HG03565 (cell line): ENCODE data around the gene MX2.
"Not testable (repeated sequence)": the region's sequence is repeated elsewhere in the genome, so short reads cannot be mapped to it uniquely, and the experiment has no call there.

Experiments
- ATAC-seq: cut with Tn5 transposase; IDR thresholded peaks from one replicate; pipeline ENCODE4 v1.9.1; 2021; ENCODE audit warnings: mild to moderate bottlenecking, moderate library complexity; ENCODE audit not compliant: unreplicated experiment

Gene MX2, protein sequence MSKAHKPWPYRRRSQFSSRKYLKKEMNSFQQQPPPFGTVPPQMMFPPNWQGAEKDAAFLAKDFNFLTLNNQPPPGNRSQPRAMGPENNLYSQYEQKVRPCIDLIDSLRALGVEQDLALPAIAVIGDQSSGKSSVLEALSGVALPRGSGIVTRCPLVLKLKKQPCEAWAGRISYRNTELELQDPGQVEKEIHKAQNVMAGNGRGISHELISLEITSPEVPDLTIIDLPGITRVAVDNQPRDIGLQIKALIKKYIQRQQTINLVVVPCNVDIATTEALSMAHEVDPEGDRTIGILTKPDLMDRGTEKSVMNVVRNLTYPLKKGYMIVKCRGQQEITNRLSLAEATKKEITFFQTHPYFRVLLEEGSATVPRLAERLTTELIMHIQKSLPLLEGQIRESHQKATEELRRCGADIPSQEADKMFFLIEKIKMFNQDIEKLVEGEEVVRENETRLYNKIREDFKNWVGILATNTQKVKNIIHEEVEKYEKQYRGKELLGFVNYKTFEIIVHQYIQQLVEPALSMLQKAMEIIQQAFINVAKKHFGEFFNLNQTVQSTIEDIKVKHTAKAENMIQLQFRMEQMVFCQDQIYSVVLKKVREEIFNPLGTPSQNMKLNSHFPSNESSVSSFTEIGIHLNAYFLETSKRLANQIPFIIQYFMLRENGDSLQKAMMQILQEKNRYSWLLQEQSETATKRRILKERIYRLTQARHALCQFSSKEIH

DNA sequence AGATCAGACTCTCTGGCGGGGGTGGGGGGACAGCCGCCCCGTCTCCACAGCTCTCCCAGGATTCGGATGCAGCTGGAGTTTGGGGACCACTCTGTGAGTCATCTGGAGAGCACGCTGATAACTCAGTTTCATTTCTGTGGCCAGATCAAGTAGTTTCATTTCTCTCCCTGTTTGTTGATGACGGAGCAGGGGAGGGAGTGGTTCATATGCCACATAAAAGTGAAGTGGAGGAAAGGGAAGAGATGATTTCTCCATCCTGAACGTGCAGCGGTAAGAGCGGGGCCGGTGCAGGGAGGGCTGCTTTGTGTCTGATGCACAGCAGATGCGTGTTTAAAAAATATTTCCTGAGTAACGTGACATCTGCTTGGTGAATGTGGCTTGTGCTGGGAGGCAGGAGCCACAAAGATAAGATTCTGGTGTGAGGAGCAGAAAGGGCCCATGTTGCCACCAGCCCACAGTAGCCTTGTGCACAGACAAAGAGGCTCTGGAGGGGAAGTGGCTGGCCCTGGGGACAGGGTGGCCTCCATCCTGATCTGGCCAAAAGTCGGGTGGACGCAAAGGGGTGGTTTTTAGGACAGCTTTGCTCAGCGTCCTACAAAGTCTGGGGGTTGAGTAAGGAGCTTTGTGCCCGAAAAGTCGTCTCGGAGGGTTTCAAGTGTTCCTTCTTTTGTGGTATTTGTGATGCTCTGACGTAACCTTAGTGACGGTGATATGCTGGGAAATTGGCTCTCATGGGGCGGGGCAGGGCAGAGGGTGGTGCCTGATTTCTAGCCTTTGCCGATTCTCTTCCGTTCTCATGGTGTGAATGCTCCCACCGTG is at the start of gene MX2:
MX2 (plus strand) TSS at position 242 of the 819 bp plus-strand sequence. CDS start 14,880 bp downstream, outside the sequence.
- ATAC-seq = peak; percentile 59

DNA sequence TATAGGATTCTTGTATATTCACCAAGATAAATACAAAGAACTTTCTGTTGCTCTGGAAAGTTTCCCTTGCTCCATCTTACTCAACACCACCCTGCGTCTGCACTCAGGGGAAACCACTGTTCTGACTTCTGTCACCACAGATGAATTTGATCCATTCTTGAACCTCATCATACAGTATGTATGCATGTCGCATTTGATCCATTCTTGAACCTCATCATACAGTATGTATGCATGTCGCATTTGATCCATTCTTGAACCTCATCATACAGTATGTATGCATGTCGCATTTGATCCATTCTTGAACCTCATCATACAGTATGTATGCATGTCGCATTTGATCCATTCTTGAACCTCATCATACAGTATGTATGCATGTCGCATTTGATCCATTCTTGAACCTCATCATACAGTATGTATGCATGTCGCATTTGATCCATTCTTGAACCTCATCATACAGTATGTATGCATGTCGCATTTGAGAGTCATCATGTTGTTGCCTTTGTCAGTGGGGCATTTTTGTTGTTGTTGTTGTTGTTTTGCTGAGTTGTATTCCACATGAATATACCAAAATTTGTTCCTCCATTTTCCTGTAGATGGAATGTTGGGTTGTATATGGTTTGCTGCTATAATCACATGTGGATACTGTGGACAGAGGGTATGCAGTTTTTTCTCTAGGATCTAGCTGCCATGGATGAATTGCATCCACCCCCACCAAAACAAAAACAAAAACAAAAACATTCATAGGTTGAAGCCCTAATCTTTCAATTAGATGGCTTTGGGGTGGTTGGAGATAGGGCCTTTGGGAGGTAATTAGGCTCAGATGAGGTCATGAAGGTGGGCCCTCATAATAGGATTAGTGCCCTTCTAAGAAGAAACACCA is 48.3 kb upstream of the MX2 start:
- ATAC-seq = not testable (repeated sequence)

DNA sequence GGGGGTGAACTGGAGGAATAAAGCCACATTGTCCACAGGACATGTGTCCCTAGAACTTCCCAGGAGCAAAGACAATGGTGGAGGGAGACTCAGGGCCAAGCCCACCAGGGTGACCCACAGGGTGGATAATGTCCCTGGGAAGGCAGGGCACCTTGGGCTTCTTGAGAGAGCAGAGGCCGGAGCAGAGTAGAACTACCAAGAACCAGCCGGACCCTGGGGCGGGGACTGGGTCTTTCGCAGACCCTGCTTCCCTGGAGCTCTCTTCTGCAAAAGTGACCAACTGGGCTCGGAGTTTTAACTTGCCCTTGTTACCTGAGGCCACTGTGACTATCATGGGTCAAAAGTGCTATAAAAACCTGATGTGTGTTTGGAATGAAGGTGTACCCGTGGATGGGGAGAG is 46.1 kb upstream of the MX2 start:
- ATAC-seq = no peak

DNA sequence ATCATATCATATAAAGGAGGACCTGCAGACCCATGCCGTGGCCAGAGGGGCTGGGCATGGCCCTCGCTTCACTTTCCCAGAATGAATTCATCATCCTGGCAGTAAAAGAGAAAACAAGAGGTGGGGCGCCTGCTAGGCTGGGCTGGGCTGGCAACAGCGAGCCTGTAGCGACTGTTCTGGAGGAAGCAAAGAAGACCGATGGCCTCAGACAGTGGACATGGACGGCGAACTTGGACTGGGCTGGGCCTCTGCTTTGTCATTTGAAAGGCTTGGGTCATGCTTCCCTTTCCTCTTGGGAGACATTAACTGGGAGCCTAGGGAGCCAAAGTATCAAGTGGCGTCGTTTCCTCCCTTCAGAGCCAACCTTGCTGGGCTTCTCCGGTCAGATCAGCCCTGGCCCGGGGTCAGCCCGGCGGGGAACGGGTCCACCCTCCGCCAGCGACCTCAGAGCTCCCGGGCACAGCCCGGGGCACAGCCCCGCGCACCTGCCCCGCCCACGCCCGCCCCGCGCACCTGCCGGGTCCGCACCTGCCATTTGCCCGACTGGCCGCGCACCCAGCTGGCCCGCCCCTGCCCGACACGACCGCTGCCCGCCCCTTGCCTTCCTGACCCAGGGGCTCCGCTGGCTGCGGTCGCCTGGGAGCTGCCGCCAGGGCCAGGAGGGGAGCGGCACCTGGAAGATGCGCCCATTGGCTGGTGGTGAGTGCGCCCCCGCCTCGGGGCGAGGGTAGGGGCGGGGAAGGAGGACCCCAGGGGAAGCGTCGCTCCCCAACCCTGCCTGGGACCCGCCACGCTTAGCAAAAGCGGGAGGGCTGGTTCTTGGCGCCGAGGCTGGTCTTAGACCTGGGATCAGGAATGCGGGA is 45.4 kb upstream of the MX2 start, which contains the start of gene FAM3B:
FAM3B (plus strand) TSS at position 602 of the 863 bp plus-strand sequence; CDS start at position 681, 79 bp downstream.
- no peak for ATAC-seq

DNA sequence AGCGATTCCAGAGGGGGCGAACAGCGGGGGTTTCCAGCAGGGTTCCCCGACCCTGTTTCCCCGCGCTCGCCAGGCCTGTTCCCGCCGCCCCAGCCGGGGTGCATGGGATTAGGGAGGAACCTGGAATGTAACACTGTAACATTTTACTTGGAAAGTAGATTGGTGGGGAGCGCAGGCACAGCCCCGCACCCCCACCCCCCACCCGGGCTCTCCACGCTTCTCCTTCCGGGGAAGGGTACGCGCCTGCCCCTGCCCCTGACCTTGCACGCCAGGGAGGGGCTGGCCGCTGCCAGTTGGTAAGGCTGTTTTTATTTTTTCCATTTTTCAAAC is 44.8 kb upstream of the MX2 start:
- ATAC-seq = no peak

DNA sequence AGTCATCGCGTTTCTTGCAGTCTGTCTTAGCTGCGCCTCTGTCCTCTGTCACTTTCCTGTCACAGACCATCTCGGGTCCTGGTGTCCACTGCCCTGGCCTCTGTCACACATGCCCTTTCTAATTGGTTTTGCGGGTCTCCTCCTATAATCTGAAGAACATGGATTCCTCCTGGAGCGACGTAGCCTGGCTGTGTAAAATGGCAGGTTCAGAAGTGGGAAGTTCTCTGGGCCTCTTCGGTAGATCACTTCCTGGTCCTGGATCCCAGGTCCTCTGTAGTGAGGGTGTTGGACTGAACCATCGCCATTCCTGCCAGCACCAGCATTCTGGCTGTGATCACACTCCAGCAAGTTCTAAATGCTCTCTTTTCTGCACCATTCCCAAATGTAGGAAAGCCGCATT is 44.4 kb upstream of the MX2 start:
- ATAC-seq = no peak

DNA sequence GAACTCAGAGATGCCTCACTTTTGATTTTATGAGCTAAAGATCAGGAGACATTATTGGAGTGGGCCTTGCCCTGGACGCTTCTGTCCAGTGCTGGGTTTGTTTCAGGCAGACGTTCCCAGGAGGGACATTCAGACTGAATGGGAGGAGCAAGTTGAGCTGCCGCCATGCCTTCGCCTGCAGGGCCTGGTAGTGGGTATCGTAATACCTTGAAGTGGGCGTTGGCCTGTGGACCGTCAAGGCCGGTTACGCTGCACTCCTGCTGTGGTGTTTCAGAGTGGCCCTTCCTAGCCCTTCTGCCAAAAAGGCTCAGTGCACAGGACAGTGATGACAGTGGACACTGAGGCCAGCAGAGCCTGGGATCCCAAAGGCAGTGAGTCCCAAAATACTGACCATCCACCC is 43.6 kb upstream of the MX2 start:
- no peak for ATAC-seq

DNA sequence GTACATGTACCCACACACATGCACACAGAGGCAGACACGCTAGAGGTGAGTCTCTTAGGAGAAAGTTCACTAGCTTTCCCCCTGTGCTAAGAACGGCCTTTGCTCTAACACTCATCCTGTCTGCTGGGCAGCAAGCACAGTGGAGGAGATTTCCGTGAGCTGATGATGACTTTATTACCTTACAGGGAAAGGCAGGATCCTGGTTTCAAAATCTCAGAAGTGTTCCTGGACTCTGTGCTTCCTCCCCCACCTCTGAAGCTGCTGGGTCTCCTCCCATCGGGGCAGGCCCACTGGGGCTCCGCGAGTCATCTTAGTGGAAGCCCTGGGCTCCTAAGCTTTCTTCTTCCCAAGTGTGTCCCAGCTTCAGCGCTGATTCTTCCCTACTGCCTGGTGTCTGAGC is 42.6 kb upstream of the MX2 start:
- no peak for ATAC-seq

DNA sequence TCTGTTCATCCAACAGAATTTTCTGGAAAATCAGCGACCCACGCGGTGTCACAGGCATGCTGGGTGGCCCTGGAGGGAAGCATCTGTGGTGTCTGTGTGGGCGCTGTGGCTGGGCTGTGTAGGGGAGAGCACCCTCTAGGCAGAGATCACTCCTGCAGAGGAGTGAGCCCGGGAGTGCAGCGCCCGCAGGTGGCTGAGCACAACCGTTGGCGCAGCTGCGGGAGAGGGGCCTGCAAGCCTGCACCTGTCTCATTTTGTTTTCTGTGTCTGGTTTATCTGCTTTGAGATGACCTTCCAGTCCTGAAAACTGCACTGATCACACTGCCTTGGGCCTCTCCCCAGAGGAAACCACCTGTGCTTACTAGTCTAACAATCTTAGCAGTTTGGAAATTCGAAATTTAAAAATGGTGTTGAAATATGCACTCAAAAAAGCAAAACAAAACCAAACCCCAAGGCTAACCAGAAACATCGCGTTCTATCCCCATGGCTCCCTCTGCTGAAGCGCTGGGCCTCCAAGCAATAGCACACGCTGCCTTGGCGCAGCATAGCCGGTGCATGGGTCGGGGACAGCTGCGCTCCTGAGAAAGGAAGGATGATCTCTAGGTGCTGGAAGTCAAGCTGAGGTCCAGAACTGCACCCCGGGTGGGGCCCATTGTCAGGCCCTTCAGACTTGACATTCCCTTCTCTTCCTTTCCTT is 40.5 kb upstream of the MX2 start:
- ATAC-seq = no peak

DNA sequence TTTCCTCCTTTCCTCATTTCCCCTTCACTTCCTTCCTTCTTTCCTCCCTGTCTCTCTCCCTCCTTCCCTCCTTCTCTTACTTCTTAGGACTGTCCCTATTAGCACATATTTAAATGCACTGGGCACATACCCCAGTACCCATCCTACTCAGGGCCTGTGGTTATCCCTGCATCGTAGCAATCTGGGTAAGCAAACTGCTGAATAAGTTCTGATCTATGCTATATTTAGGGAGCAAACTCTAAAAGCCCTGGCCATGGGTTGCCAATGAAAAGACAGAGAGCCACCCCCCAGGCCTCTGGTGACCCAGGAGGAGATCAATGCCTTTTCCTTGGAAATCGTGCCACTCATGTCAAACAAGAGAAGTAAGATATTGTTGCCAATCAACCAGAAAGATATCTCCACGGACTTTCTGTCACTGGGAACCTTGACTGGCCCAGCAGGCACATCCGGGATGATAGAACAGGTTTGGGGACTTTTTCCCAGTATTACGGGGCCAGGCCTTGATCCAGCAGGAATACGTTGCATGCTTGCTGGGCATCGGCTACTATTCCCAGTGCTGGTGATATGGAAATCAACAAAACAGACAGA is 39.8 kb upstream of the MX2 start:
- no peak for ATAC-seq

DNA sequence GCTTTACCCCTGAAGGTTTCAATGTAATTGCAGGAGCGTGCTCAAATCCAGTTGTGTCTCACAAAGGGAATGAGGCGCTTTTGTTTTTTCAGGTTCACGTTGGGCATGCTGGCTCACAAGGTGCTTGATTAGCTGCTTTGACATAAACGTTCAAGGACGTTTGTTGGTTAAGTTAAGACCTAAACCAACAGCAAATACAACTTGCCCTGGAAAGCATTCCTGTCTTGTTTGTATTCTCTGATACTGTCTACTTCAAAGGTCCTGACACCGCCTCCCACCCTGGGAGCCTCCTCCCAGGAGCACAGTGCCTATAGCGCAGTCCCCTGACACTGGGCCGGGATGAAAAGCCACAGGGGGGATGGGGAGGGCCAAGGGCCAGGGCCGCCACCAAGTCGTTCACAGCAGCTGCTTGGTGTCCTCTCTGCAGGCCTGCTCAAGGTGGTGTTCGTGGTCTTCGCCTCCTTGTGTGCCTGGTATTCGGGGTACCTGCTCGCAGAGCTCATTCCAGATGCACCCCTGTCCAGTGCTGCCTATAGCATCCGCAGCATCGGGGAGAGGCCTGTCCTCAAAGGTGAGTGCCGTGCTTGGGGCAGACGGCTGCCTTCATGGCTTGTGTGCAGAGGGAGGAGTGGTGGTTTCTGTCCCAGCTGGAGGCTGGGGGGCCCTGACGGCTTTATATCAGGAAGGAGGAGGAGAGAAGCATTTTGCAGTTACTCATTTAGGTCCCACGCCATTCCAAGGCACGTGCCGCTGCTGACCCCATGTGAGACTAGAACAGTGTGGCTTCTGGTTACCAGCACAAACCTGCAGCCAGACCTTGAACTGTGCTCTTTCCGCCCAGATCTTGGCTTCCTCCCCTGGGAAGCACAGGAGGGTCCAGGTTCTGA is 39.1 kb upstream of the MX2 start:
- ATAC-seq = no peak

DNA sequence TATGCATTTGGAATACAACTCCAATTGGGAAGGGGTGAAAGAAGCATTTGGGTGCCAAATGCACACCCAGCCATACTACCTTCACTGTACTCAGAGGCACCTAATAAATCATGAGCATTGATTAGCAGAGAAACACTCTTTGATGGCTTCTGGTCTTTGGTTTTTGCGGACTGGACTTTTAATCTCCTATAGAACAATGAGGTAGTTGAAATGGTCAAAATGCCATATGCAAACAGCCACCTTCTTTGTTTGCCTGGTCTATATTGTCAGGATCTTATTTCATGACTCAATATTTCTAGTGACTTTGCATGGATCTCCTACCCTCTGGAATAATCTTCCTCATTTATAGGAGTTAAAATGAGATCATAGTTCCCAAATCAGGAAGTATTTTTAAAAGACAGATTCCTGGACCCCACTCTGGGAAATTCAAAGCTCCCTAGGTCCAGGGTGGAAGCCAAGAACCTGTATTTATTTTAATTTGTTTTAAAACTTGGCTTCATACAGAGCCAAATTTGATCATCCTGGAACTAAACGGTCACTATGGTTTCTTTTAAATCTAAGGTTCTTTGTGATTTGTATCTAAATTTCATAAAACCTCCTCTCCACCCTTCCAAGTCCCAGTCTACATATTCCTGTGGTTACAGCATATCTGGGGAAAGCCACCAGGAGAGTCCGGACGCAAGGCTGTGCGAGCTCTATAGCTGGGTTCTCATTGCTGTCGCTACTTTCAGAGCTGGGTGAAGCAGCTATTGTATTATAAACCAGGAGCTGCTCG is 36.5 kb upstream of the MX2 start:
- ATAC-seq = no peak

DNA sequence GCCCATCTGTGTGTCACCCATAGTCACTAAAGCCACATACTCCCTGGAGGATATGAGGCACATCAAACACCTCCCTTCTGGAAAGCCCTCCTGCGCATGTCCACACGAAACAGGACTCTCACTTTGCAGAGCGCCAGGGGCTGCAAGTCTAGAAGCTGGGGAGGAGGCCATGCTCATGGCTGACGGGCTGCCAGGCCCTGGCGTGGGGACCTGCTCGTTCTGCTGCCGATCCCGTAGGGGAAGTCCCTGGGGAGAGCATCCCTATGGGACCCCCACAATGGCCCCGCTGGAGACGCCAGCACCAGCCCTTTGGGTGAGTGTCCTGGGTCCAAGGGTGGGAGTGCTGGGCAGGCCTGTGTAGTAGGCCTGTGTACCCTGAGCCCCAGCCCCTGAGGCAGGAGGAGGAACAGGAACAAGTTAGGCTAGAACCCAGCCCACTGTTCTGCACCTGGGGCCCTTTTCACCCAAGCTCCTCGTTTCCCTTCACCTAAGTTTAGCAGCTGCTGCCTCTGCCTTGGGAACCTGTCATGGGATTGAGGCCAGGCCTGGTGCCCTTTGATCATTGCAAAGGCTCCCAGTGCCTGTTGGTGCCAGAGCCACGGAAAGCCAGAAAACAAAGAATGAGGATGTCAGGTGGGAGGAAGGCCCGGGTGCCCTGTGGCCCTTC is 35.3 kb upstream of the MX2 start:
- ATAC-seq = no peak

DNA sequence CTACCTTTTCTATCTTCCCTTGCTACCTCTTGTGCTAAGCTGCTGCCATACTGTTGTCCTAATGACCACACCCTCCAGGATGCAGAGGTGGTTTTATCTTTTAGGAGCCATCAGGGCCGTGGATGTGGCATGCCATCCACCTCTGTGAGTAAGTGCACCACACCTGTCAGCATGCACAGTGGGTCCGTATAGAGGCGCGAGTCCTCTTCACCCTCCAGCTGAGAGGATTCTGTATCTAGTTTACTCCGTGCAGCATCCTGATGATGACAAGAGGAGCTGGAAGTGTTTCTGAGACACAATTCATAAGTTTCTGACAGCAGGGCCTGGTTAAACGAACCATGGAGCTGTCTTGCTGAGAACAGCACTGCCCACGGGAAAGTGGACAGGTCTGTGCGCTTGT is 34.1 kb upstream of the MX2 start:
- no peak for ATAC-seq

DNA sequence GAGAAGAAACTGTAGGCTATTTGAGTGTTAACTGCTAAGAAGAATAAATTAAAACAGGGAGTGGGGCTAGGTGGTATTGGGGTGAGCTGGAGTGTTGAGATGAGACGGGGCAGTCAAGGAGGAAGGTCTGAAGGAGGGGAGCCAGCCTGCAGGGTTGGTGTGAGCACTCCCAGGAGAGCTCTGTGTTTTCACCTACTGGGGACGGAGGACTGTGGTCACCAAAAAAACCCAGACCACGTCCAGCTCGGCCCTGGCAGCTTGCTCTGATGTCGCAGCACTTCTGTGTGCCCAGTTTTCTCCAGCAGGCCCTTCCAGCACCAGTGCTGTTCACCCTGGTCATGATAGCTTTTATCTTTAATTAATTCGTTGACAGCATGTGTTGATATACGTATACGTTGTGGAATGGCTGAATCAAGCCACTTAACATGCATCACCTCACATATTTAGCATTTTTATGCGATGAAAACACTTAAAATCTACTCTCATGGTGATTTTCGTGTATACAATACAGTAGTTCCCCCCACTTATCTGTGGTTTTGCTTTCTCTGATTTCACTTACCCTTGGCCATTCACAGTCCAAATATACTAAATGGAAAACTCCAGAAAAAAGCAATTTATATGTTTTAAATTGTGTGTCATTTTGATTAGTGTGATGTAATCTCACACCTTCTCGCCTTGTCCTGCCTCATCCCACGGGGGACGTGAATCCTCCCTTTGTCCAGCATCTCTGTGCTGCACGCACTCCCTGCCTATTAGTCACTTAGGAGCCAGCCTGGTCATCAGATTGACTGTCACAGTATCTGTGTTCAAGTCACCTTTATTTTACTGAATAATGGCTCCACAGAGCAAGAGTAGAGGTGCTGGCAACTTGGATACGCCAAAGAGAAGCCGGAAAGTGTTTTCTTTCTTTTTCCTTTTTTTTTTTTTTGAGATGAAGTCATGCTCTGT is 32.9 kb upstream of the MX2 start:
- no peak for ATAC-seq
